ENCODE measurements around the gene ZC3H4. TPM values are rescaled to one million over a fixed set of nuclear protein-coding genes. Genes with fewer than 3 reads are reported as not detected.

The ZC3H4 gene
- total and polyA plus RNA-seq, 2 of the 8 experiments (the other 6 are each of a cell fraction or from before 2014, with no cell fraction given): 6.6 to 92.0 TPM

- TF ChIP-seq BACH1 (IDR thresholded peaks at IDR 0.05; ENCODE audit: low read length): no peak
- no peak for TF ChIP-seq TBP (IDR thresholded peaks at IDR 0.05; ENCODE audit: low read depth, low read length)
- TF ChIP-seq CBX5 (IDR thresholded peaks at IDR 0.05; ENCODE audit: low read depth, low read length): no peak
- no peak for TF ChIP-seq ATF3 (IDR thresholded peaks at IDR 0.05; ENCODE audit: insufficient read depth, low read depth, low read length)
- TF ChIP-seq NANOG (IDR thresholded peaks at IDR 0.05; ENCODE audit: insufficient read depth, low read depth, low read length, poor library complexity, severe bottlenecking): no peak
Measured at GRCh38 chr19:47024502-47024901, 89.1 kb downstream of the ZC3H4 start (continued).
